Measurements from ENCODE around the gene COX6B2.
A peak's percentile ranks its signal among the peaks of the same experiment; 100 is the strongest.

COX6B2 gene

DNA sequence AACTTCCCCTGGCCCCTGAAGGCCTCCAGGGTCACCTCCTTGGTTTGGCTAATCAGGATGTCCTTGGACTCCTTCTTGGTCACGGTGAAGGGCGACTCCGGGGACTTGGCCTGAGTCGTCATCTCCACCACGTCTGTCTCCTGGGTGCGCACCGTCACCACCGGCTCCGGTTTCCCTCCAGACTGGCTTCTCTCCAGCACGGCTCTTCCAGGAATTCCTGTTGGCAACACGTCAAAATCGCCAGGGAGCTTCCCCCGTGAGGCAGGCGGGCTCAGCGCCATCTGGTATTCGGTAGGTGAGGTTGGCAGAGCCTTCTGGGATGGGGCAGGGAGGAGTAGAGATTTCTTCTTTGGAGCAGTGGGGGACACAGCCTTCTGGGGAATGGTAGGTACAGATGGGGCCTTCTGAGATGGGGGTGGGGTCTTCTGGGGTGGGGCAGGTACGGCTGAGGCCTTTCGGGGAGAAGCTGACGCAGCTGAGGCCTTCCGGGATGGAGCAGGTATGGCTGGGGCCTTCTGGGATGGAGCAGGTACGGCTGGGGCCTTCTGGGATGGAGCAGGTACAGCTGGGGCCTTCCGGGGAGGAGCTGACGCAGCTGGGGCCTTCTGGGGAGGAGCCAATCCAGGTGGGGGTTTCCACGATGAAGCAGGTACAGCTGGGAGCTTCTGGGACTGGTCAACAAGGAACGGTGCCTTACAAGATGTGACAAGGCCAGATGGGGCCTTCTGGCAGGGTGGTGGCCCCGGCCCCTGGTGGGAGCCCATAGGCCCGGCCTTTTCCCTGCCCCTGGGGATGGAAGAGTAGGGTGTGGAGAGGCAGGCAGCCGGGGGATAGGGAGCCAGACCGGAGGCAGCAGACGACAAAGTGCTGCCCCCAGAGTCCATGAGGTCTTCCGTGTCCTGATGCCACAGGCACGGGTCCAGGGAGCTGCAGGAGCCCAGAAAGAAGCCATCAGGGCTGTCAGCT, 4.7 kb upstream of the COX6B2 start:
- ChIA-PET POLR2A (interaction anchor here (1.1 to 1.4 kb wide), 2 partner anchors 13 to 20 kb away, joined by 4 to 5 read pairs; partner anchors contain the start of gene KMT5C), CTCF (interaction anchor here (1.2 kb wide), 1 partner anchor 13 kb away, joined by 3 read pairs; no protein-coding TSS in a partner anchor)
- H3K4me1 ChIP-seq (ENCODE audit: control insufficient read depth, insufficient read depth, low read length): 0 out of 2 replicates have a peak, but pooled peaks cover 1% of the 10 kb centered on the region

DNA sequence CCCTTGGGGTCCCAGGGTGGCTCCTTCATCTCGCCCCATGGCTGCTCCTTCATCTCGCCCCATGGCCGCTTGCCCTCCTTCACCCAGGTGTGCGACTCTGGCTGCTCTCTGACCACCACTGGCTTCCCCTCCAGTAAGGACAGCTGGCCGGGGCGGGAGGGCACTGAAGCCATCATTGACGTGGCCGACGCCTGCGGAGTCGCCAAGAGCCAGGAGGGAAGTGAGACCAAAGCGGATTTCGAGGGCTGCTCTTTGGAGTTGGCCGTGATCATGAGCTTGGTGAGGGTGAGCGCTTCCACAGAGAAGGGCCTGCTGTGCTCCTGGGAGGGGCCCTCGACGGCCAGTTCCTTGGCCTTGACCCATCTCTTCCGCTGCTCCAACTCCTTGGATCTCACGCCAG, 4.0 kb upstream of the COX6B2 start:
- ChIA-PET POLR2A (no interaction called here), CTCF (interaction anchor here (1.2 kb wide), 1 partner anchor 13 kb away, joined by 3 read pairs; no protein-coding TSS in a partner anchor)
- Histone ChIP-seq H3K4me3 (ENCODE audit: low read depth, low read length) (no peak overlapping the region), H3K4me1 (ENCODE audit: control insufficient read depth, insufficient read depth, low read length) (peaks cover 5% of the 10 kb centered on the region; the same call in 1 of the 2 replicates), H3K9me3 (ENCODE audit: control insufficient read depth, insufficient read depth, low read depth, low read length) (no peaks in the 10 kb centered on the region), H3K27ac (ENCODE audit: extremely low read depth, low read depth, low read length) (no peak overlapping the region), H3K36me3 (ENCODE audit: control insufficient read depth in 2 of 2, insufficient read depth in 1 of 2, low read length in 2 of 2) (no peaks in the 10 kb centered on the region)
- no peak for TF ChIP-seq ZNF423 (tag by site-specific recombination; IDR thresholded peaks at IDR 0.05)
- TF ChIP-seq, protein P1, sequence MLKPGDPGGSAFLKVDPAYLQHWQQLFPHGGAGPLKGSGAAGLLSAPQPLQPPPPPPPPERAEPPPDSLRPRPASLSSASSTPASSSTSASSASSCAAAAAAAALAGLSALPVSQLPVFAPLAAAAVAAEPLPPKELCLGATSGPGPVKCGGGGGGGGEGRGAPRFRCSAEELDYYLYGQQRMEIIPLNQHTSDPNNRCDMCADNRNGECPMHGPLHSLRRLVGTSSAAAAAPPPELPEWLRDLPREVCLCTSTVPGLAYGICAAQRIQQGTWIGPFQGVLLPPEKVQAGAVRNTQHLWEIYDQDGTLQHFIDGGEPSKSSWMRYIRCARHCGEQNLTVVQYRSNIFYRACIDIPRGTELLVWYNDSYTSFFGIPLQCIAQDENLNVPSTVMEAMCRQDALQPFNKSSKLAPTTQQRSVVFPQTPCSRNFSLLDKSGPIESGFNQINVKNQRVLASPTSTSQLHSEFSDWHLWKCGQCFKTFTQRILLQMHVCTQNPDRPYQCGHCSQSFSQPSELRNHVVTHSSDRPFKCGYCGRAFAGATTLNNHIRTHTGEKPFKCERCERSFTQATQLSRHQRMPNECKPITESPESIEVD (tag by site-specific recombination; IDR thresholded peaks at IDR 0.05): no peak
- no peak for TF ChIP-seq ZNF639 (tag by site-specific recombination; IDR thresholded peaks at IDR 0.05)
- no peak for TF ChIP-seq ZFP37 (tag by site-specific recombination; IDR thresholded peaks at IDR 0.05)
- no peak for TF ChIP-seq FEZF1 (tag by site-specific recombination; IDR thresholded peaks at IDR 0.05)
- TF ChIP-seq TCF7L2 (IDR thresholded peaks at IDR 0.05; ENCODE audit: borderline replicate concordance, low read depth, low read length): no peak

More for the DNA sequence above, 4.7 kb upstream of the COX6B2 start:
- Histone ChIP-seq H3K4me3 (ENCODE audit: low read depth, low read length) (no peak overlapping the region), H3K9me3 (ENCODE audit: control insufficient read depth, insufficient read depth, low read depth, low read length) (no peaks in the 10 kb centered on the region), H3K27ac (ENCODE audit: extremely low read depth, low read depth, low read length) (no peak overlapping the region), H3K36me3 (ENCODE audit: control insufficient read depth in 2 of 2, insufficient read depth in 1 of 2, low read length in 2 of 2) (no peaks in the 10 kb centered on the region)
- no peak for TF ChIP-seq ZFHX2 (tag by site-specific recombination; conservative IDR thresholded peaks at IDR 0.05)
- peak; percentile 13; the same call in 1 of the 2 replicates for TF ChIP-seq SP2 (tag by site-specific recombination; IDR thresholded peaks at IDR 0.05)

DNA sequence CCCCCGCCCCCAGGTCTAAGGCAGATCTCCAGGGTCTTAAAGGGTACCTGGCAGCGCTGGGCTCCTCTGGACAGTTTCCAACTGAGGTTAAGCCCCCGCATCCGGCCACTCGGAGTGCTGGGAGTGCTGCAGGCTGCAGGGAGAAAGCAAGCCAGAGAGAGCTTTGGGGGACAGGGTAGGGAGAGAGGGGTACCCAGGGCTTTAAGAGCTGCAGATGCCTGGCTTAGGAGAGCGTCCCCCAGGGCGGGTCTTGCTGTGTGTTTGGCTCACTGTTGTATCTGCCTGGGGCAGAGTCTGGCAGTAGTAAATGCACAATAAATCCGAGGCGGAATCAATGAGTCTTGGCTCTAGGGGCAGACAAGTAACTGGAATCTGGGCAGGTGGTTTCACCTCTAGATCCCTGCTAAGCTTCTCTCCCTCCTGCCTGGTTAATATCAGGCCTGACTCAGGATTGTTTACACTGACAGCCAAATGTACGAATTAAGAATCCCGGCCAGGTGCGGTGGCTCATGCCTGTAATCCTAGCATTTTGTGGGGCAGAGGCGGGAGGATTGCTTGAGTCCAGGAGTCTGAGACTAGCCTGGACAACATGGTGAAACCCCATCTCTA, 798 bp upstream of the COX6B2 start:
- H3K4me3 ChIP-seq (ENCODE audit: low read depth, low read length): no peak overlapping the region

More for the DNA sequence above, 798 bp upstream of the COX6B2 start:
- no peaks in the 10 kb centered on the region for H3K9me3 ChIP-seq (ENCODE audit: control insufficient read depth, insufficient read depth, low read depth, low read length)
- POLR2A ChIA-PET: interaction anchor here (0.7 to 1.8 kb wide), 3 partner anchors 10 to 16 kb away, joined by 4 to 8 read pairs (median 4); partner anchors contain the start of genes IL11 and KMT5C
- H3K27ac ChIP-seq (ENCODE audit: extremely low read depth, low read depth, low read length): no peak overlapping the region
- no peaks in the 10 kb centered on the region for H3K36me3 ChIP-seq (ENCODE audit: control insufficient read depth in 2 of 2, insufficient read depth in 1 of 2, low read length in 2 of 2)
- H3K4me1 ChIP-seq (ENCODE audit: control insufficient read depth, insufficient read depth, low read length): peaks cover 8% of the 10 kb centered on the region; the same call in 1 of the 2 replicates
- TF ChIP-seq SCRT2 (tag by site-specific recombination; IDR thresholded peaks at IDR 0.05): no peak
- TF ChIP-seq ZNF324 (tag by site-specific recombination; IDR thresholded peaks at IDR 0.05): no peak
- TF ChIP-seq ZNF664 (tag by site-specific recombination; IDR thresholded peaks at IDR 0.05): peak; percentile 98
- peak; percentile 30; the same call in 1 of the 2 replicates for TF ChIP-seq GLIS1 (tag by site-specific recombination; IDR thresholded peaks at IDR 0.05)
- peak; percentile 23; the same call in 1 of the 2 replicates for TF ChIP-seq KLF8 (tag by site-specific recombination; IDR thresholded peaks at IDR 0.05)
- TF ChIP-seq MYNN (tag by site-specific recombination; IDR thresholded peaks at IDR 0.05; ENCODE audit: borderline replicate concordance): no peak
- peak; percentile 73 for TF ChIP-seq ZBTB17 (tag by site-specific recombination; IDR thresholded peaks at IDR 0.05)
- TF ChIP-seq ZBTB10 (tag by site-specific recombination; IDR thresholded peaks at IDR 0.05): 0 out of 2 replicates have a peak, but pooled peaks have one; percentile 16
- 0 out of 2 replicates have a peak, but pooled peaks have one; percentile 13 for TF ChIP-seq PRDM1 (tag by site-specific recombination; IDR thresholded peaks at IDR 0.05)
- CTCF ChIA-PET: interaction anchor here (0.6 to 1.6 kb wide), 4 partner anchors 16 to 145 kb away, joined by 3 to 4 read pairs (median 3); partner anchors contain the start of gene KMT5C

All from HEK293 (cell line).